Mucosa of rectum (tissue), 2 donors: ENCODE results near the gene COL8A2.

Source experiments
- H3K27ac ChIP-seq, 2 donors: one replicate each; pipeline ENCODE4 v1.7.0; 2013; ENCODE audit warnings: inconsistent platforms in 2 of 2, low read depth in 2 of 2, low read length in 2 of 2
- H3K27me3 ChIP-seq, 2 donors: one replicate each; pipeline ENCODE4 v1.7.0; 2013; ENCODE audit warnings: low read length in 2 of 2; ENCODE audit not compliant: control insufficient read depth in 2 of 2, insufficient read depth in 2 of 2
- H3K36me3 ChIP-seq, 2 donors: one replicate each; pipeline ENCODE4 v1.7.0; 2013; ENCODE audit warnings: low read length in 2 of 2; ENCODE audit not compliant: control insufficient read depth in 2 of 2, insufficient read depth in 2 of 2
- H3K4me1 ChIP-seq, 2 donors: one replicate each; pipeline ENCODE4 v1.7.0; 2013; ENCODE audit warnings: low read length in 2 of 2, mild to moderate bottlenecking in 1 of 2; ENCODE audit not compliant: control insufficient read depth in 2 of 2, insufficient read depth in 2 of 2
- H3K4me3 ChIP-seq, 2 donors: one replicate each; pipeline ENCODE4 v1.7.0; 2013; ENCODE audit warnings: low read length in 2 of 2
- H3K9ac ChIP-seq, 2 donors: one replicate each; pipeline ENCODE4 v1.7.0; 2013; ENCODE audit warnings: low read length in 2 of 2, low read depth in 1 of 2, mild to moderate bottlenecking in 1 of 2
- H3K9me3 ChIP-seq, 2 donors: one replicate each; pipeline ENCODE4 v1.7.0; 2013; ENCODE audit warnings: low read length in 2 of 2; ENCODE audit not compliant: control insufficient read depth in 2 of 2
- donor health status: healthy.
- donor health status: Normal muscosa, but diverticular disease.

Gene COL8A2

DNA sequence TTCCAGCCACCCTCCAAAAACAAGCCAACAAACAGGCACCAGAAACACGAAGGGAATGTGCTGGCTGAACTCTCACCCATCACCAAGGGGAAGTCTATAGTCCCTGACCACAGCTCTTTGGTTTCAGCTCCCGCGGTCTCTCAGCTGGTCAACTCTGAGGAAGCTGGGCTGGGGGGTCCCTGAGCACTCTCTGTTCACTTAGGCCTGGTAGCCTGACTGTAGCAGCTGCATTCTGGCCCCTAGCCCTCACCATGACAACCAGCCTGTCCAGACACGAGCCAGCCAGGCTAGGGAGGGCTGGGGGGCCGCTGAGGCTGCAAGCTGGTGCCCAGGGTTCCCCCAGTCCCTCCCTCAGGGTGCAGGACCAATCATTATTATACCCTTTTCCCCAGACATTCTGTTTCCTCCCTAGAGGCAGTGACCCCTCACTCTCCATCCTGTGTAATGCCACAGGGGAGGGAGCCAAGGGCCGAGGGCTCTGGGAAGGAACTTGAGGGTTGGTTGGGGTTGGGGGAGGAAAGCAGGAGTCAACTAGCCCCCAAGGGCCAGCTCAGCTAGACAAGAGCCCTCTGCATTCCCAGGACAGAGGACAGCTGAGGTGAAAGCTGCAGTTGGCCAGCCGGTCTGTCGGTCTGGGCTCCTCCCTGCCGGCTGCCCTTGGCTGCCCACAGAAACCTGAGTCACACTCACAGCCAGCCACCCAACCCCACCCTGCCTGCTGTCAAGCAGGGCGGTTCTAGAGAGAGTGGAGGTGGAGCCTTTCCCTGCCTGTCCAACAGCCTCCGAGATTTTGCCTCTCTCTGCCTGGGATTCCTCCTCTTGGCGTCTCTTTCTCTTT lies 25.5 kb upstream of the COL8A2 start:
- peak overlapping the region; percentile 77 to 92 for H3K9ac ChIP-seq
- H3K4me1 ChIP-seq = peaks cover 36% of the 10 kb centered on the region in 2 donors
- H3K9me3 ChIP-seq = no peaks in the 10 kb centered on the region
- H3K27ac ChIP-seq = peak overlapping the region; percentile 90 to 95
- H3K27me3 ChIP-seq = no peaks in the 10 kb centered on the region
- H3K36me3 ChIP-seq = no peaks in the 10 kb centered on the region
- H3K4me3 ChIP-seq = peak overlapping the region; percentile 48 to 62

DNA sequence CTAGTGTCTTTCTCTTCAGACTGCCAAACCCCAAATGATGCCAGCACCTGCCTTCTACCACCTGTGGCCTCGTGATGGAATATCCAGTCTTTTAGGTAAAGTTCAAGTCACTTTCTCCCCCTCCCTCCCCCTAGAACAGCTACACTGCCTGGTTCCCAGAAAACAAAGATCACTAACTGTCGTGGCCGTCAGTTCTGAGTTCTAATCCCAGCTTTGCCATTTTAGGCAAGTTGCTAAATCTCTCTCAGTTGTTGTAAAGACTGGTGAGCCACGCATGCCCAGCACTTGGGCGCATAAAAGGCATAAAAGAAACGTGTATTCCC lies 24.9 kb upstream of the COL8A2 start:
- H3K4me3 ChIP-seq = peak overlapping the region in 1 of 2 donors; percentile 17
- H3K36me3 ChIP-seq = no peaks in the 10 kb centered on the region
- peak overlapping the region; percentile 77 to 92 for H3K9ac ChIP-seq
- peaks cover 31 to 32% of the 10 kb centered on the region in 2 donors for H3K4me1 ChIP-seq
- H3K27ac ChIP-seq = peak overlapping the region; percentile 90 to 95
- no peaks in the 10 kb centered on the region for H3K27me3 ChIP-seq
- H3K9me3 ChIP-seq = no peaks in the 10 kb centered on the region

- H3K4me1 ChIP-seq = peaks cover 28 to 30% of the 10 kb centered on the region in 2 donors
Measured at GRCh38 chr1:36149237-36149972, 24.4 kb upstream of the COL8A2 start, which contains the start of gene TRAPPC3. Gene TRAPPC3, minus strand, starts transcription at chr1:36149486. Its CDS starts 108 bp downstream, at chr1:36149378.

DNA sequence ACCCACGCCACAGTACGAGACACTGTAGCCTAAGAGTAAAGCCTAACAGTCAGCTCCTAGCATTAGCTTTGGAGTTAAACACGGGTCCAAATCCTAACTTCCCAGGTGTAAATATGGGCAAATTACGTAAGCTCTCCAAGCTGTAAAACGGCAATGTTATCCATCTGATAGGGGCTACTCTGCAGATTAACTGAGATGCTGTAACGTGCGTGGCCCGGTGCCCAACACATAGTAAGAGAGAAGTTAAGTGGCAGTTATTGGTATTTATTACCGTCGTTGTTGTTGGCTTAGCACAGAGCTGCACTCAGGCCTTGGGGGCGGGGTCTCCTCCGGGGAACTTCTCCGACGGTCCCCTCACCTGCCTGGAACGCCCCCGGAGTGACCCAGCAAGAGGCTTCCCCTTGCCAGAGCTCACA lies 23.8 kb upstream of the COL8A2 start:
- Histone ChIP-seq H3K27ac (peak overlapping the region; percentile 88), H3K4me3 (peak overlapping the region; percentile 88 to 94), H3K9ac (peak overlapping the region; percentile 91 to 92), H3K27me3 (no peaks in the 10 kb centered on the region), H3K9me3 (no peaks in the 10 kb centered on the region), H3K4me1 (peaks cover 28 to 30% of the 10 kb centered on the region in 2 donors), H3K36me3 (no peaks in the 10 kb centered on the region)

More at GRCh38 chr1:36149237-36149972, 24.4 kb upstream of the COL8A2 start, which contains the start of gene TRAPPC3:
- Histone ChIP-seq H3K27ac (peak within 1 kb of the TSS; percentile 90 to 95), H3K36me3 (no peaks in the 10 kb centered on the region), H3K4me3 (peak within 1 kb of the TSS; percentile 88 to 94), H3K9ac (peak within 1 kb of the TSS; percentile 91 to 92), H3K27me3 (no peaks in the 10 kb centered on the region), H3K9me3 (no peaks in the 10 kb centered on the region)

DNA sequence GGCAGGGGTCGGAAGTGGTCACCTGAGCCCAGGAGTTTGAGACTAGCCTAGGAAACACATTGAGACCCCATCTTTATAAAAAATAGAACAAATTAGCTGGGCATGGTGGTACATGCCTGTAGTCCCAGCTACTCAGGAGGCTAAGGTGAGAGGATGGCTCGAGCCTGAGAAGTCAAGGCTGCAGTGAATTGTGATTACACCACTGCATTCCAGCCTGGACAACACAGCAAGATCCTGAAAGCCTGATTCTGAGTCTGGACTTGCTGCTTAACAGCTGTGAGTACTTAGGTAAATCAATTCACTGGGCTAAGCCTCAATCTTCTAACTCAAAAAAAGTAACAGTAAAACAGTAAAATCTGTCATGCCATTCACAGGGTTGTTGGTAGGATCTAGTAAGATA lies 19.4 kb upstream of the COL8A2 start:
- no peak overlapping the region for H3K9ac ChIP-seq
- no peaks in the 10 kb centered on the region for H3K9me3 ChIP-seq
- no peaks in the 10 kb centered on the region for H3K27me3 ChIP-seq
- H3K27ac ChIP-seq = no peak overlapping the region
- peaks cover 9% of the 10 kb centered on the region in 2 donors for H3K36me3 ChIP-seq
- H3K4me3 ChIP-seq = no peak overlapping the region
- peaks cover 8 to 10% of the 10 kb centered on the region in 2 donors for H3K4me1 ChIP-seq

GRCh38 chr1:36143424-36143823 lies 18.4 kb upstream of the COL8A2 start:
- H3K4me1 ChIP-seq = peaks cover 3 to 4% of the 10 kb centered on the region in 2 donors
- H3K9me3 ChIP-seq = no peaks in the 10 kb centered on the region
- H3K4me3 ChIP-seq = no peak overlapping the region
- H3K9ac ChIP-seq = no peak overlapping the region
- H3K27ac ChIP-seq = no peak overlapping the region
- no peaks in the 10 kb centered on the region for H3K27me3 ChIP-seq
- H3K36me3 ChIP-seq = peaks cover 10 to 13% of the 10 kb centered on the region in 2 donors

DNA sequence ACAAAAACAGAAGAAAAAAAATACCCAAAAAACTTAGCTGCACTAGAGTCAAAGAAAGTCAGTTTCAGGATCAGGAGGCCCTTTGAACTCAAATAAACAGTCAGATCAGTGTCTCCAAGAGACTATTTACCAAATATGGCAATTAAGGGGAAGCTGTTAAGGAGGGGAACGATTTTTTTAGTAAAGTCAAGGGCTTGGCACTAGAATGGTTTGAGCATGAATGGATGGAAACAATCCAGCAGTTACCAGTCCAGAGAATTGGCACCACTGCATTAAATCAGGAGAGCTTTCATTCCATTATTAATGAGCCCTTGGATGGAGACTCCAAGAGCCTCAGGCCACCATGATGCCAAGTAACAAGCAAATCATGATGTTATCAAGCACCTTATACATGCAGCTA lies 17.1 kb upstream of the COL8A2 start:
- Histone ChIP-seq H3K27me3 (no peaks in the 10 kb centered on the region), H3K36me3 (peaks cover 21 to 26% of the 10 kb centered on the region in 2 donors), H3K9me3 (no peaks in the 10 kb centered on the region), H3K27ac (no peak overlapping the region), H3K9ac (no peak overlapping the region), H3K4me1 (peaks cover 2 to 4% of the 10 kb centered on the region in 2 donors), H3K4me3 (no peak overlapping the region)

DNA sequence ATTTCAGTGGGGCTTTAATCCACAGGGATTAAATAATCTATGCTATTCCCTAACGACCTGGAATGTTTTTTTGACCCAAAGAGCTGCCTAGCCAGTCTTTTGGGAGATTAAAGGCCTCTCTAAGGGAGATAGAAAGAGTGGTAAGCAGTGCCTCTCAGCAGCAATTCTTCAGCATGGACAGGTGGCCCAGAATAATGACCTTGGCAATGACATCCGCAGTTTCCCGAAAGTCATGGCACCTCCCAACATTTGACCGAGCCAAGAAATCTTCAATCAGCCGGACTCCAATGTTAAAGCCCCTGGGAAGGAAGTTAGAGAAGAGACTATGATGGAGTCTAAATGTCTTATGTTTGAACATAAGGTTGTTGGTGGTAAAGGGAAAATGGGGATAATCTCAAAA lies 14.5 kb upstream of the COL8A2 start:
- peaks cover 28 to 41% of the 10 kb centered on the region in 2 donors for H3K36me3 ChIP-seq
- no peaks in the 10 kb centered on the region for H3K27me3 ChIP-seq
- H3K4me1 ChIP-seq = peaks cover 2 to 4% of the 10 kb centered on the region in 2 donors
- no peak overlapping the region for H3K27ac ChIP-seq
- H3K9me3 ChIP-seq = no peaks in the 10 kb centered on the region
- no peak overlapping the region for H3K9ac ChIP-seq
- H3K4me3 ChIP-seq = no peak overlapping the region

- Histone ChIP-seq H3K27me3 (no peaks in the 10 kb centered on the region), H3K36me3 (peaks cover 28 to 41% of the 10 kb centered on the region in 2 donors), H3K4me3 (no peak overlapping the region), H3K27ac (no peak overlapping the region), H3K9ac (no peak overlapping the region), H3K4me1 (peaks cover 9 to 15% of the 10 kb centered on the region in 2 donors), H3K9me3 (no peaks in the 10 kb centered on the region)
Measured at GRCh38 chr1:36137776-36138175, 12.8 kb upstream of the COL8A2 start.

DNA sequence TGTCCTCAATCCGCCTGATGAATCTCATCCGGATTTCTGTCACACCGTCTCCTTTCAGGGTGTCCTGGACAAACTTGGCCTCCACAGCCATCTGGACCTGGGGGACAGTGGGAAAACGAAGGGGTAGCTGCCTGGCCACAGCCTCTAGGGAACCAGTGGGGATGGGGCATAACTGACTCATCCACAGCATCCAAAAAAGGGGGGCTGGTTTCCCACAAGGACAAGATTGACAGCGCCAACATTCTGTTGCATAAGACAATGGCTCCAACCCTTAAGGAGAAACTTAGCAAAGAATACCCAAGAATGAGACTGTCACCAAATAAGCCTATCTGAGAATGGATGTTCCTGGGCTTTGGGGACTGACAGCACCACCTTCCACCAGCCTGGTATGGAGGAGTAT lies 12.2 kb upstream of the COL8A2 start:
- Histone ChIP-seq H3K27me3 (no peaks in the 10 kb centered on the region), H3K9ac (no peak overlapping the region), H3K36me3 (peaks cover 28 to 41% of the 10 kb centered on the region in 2 donors), H3K4me1 (peaks cover 9 to 13% of the 10 kb centered on the region in 2 donors), H3K27ac (no peak overlapping the region), H3K9me3 (no peaks in the 10 kb centered on the region), H3K4me3 (no peak overlapping the region)
